K562 (cell line): ENCODE results near the gene WFDC6. TPM values are rescaled to one million over a fixed set of nuclear protein-coding genes. Genes with fewer than 3 reads are reported as not detected.

Experiments used
- ATAC-seq: fragments of 200-7000 bp; cut with Tn5 transposase; 3 replicates; pipeline ENCODE4 v1.9.1; 2020; ENCODE audit warnings: moderate library complexity
- BruUV-seq: library from RNA; stranded (reverse); fragments of 400-500 nt; replicated peaks from 2 replicates; lab custom pipeline; 2021; lab: Mats Ljungman, UMichigan
- CTCF ChIA-PET: fragments of 300-600 bp; formaldehyde crosslinking; extraction: SDS; loops from one replicate; lab custom pipeline; 2021; ENCODE audit warnings: low intra/inter-chr PET ratio; lab: Yijun Ruan, JAX
- POLR2A ChIA-PET: fragments of 300-600, 350-650 bp; sonication (Branson Sonifier 250); formaldehyde crosslinking; extraction: SDS; loops from one replicate; lab custom pipeline; 2021; ENCODE audit warnings: antibody characterized with exemption, inconsistent platforms; lab: Yijun Ruan, JAX
- DNase-seq, 4 experiments: peaks; one replicate each; pipeline versions ENCODE4 v3.0.0 to v3.0.0-alpha.2; 2011 to 2018; ENCODE audit warnings: low spot score in 3 of 4, mixed read lengths in 3 of 4; ENCODE audit errors: extremely low read depth in 1 of 4
- FAIRE-seq: peaks from 2 replicates; lab custom pipeline; 2011; peaks lifted over from hg19 to GRCh38; lab: Jason Lieb, UNC
- H2AFZ ChIP-seq: 2 replicates; pipeline ENCODE4 v1.6.0; 2011; ENCODE audit warnings: low read depth, low read length, control low read depth, inconsistent platforms
- H3K27ac ChIP-seq: fragments of 200-600 bp; 3 replicates; pipeline ENCODE4 v1.8.0; 2011; ENCODE audit warnings: low read depth, mild to moderate bottlenecking, control low read depth, inconsistent platforms, low read length, moderate library complexity, mixed read lengths; ENCODE audit errors: extremely low read depth
- H3K27me3 ChIP-seq, 2 experiments: fragments of 300-600 bp in 1 of 2; 2 replicates in 1 of 2; 3 replicates in 1 of 2; pipeline versions ENCODE4 v1.6.0 to v1.8.0; 2011; ENCODE audit warnings: inconsistent platforms in 2 of 2, low read length in 2 of 2, mild to moderate bottlenecking in 1 of 2, mixed read lengths in 1 of 2, moderate library complexity in 1 of 2; ENCODE audit not compliant: control insufficient read depth in 2 of 2, insufficient read depth in 2 of 2
- H3K36me3 ChIP-seq: fragments of 300-600 bp; 3 replicates; pipeline ENCODE4 v1.8.0; 2011; ENCODE audit warnings: mild to moderate bottlenecking, low read length, inconsistent platforms; ENCODE audit not compliant: control insufficient read depth, insufficient read depth
- H3K4me1 ChIP-seq, 2 experiments: fragments of 200-600 bp in 1 of 2; replicated peaks in 1 of 2; 2 replicates in 1 of 2; 3 replicates in 1 of 2; pipeline versions ENCODE4 v1.5.1 to v1.8.0; 2011; ENCODE audit warnings: inconsistent platforms in 2 of 2, low read length in 2 of 2, mild to moderate bottlenecking in 1 of 2, mixed read lengths in 1 of 2, moderate library complexity in 1 of 2; ENCODE audit not compliant: control insufficient read depth in 2 of 2, insufficient read depth in 2 of 2
- H3K4me2 ChIP-seq: 2 replicates; pipeline ENCODE4 v1.6.1; 2011; ENCODE audit warnings: low read length, control low read depth, inconsistent platforms, mixed read lengths; ENCODE audit not compliant: insufficient read depth
- H3K4me3 ChIP-seq: fragments of 200-600 bp; sonication (generic), shearing (Covaris generic); 2 replicates; pipeline ENCODE4 v1.5.1; 2016; ENCODE audit warnings: control low read depth, inconsistent platforms
- H3K79me2 ChIP-seq: fragments of 200-600 bp; 3 replicates; pipeline ENCODE4 v1.8.0; 2011; ENCODE audit warnings: low read length, inconsistent platforms; ENCODE audit not compliant: control insufficient read depth, insufficient read depth
- H3K9ac ChIP-seq, 2 experiments: 2 replicates each; pipeline versions ENCODE4 v1.6.0 to v1.6.1; 2011; ENCODE audit warnings: low read depth in 2 of 2, low read length in 2 of 2, control low read depth in 1 of 2, inconsistent platforms in 1 of 2, mild to moderate bottlenecking in 1 of 2, mixed read lengths in 1 of 2; ENCODE audit not compliant: insufficient read depth in 1 of 2
- H3K9me1 ChIP-seq: one replicate; pipeline ENCODE4 v1.6.0; 2011; ENCODE audit warnings: inconsistent platforms, mild to moderate bottlenecking, low read length, moderate library complexity; ENCODE audit not compliant: control insufficient read depth, insufficient read depth
- H3K9me3 ChIP-seq: replicated peaks from 2 replicates; pipeline ENCODE4 v1.5.1; 2011; ENCODE audit warnings: low read depth, low read length, inconsistent platforms; ENCODE audit not compliant: control insufficient read depth, insufficient read depth
- H4K20me1 ChIP-seq: replicated peaks from 2 replicates; pipeline ENCODE4 v1.6.1; 2011; ENCODE audit warnings: low read length, inconsistent platforms, mixed read lengths; ENCODE audit not compliant: control insufficient read depth, insufficient read depth
- CHD2 ChIP-seq: IDR thresholded peaks from 2 replicates; pipeline ENCODE4 v1.6.1; 2011; ENCODE audit warnings: low read depth, low read length
- MCM3 ChIP-seq: fragments of 450-650 bp; IDR thresholded peaks from 2 replicates; pipeline ENCODE4 v1.6.1; 2016
- WGBS: fragments of 100-300 bp; shearing (Covaris generic); methylation state at CpG from one replicate; pipeline ENCODE4 v1.1.6; 2016; ENCODE audit warnings: low coverage, mixed read lengths; ENCODE audit not compliant: insufficient coverage; ENCODE audit errors: missing lambda C conversion rate; 5-methylcytosine and 5-hydroxymethylcytosine counted together
- in situ Hi-C: fragments of 300-500 bp; cut with MboI; formaldehyde crosslinking; loops from 4 replicates; pipeline ENCODE4 v1.15.0; 2018; ENCODE audit warnings: inconsistent platforms, mixed read lengths
- intact Hi-C: fragments of 100-400 bp; cut with micrococcal nuclease; formaldehyde crosslinking; loops from 2 replicates; pipeline ENCODE4 v1.14.2; 2022
- polyA plus RNA-seq, 8 experiments: library from polyadenylated mRNA; depleted of rRNA in 4 of 8; stranded (reverse) in 5 of 8; unstranded in 3 of 8; fragments of >200 nt; fragmentation: Nextera tagmentation in 2 of 8; fragmentation: Illumina TruSeq in 1 of 8; extraction: Ambion mirVana in 2 of 8; extraction: Trizol in 1 of 8; gene quantifications; 2 replicates each; pipeline versions ENCODE4 v1.2.1 to v1.2.3, GENCODE V29; 2011 to 2014; ENCODE audit warnings: inconsistent platforms in 1 of 8, missing spikeins in 1 of 8
- total RNA-seq, 7 experiments: library from RNA; depleted of rRNA in 6 of 7; stranded (reverse); fragments of >200 nt in 6 of 7; fragmentation: Illumina TruSeq in 2 of 7; extraction: Trizol in 2 of 7; gene quantifications; 2 replicates each; pipeline versions ENCODE4 v1.2.1 to v1.2.3, GENCODE V29; 2011 to 2021; ENCODE audit warnings: low replicate concordance in 1 of 7
- TF ChIP-seq, protein P1 (sequence below): fragments of 250-450 bp; sonication (Bioruptor Pico); IDR thresholded peaks from 2 replicates; pipeline ENCODE4 v1.9.0; 2021; ENCODE audit warnings: mild to moderate bottlenecking
- TF ChIP-seq, protein P2 (sequence below), 3 experiments: IDR thresholded peaks in 2 of 3; conservative IDR thresholded peaks in 1 of 3; 2 replicates each; pipeline ENCODE4 v1.5.1; 2011 to 2012; ENCODE audit warnings: low read length in 3 of 3, mild to moderate bottlenecking in 3 of 3, control low read depth in 2 of 3, improper control_type of control experiment in 1 of 3, inconsistent platforms in 1 of 3, low read depth in 1 of 3, mixed read lengths in 1 of 3, moderate library complexity in 1 of 3; ENCODE audit not compliant: insufficient read depth in 2 of 3

WFDC6 gene
- total and polyA plus RNA-seq, 9 of the 15 experiments (the other 6 are each of a cell fraction or from before 2014, with no cell fraction given) = not detected

DNA sequence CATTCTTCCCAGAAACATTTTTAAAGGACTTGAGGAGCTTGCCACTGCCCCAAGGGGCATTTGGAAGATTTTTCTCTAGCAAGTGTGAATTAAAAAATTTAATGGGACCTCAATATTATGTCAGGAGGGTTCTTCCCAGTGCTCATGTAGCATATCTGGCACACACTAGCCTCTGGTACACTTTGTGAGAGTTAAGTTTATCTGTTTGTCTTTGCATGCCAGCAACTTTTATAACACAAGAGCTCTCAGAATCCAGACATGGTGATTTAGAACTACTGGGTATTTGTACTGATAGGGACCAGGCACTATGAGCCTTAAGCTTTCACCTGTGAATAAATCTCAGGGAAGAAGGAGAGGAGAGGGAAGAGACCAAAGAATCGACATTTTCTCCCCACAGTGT, 36.7 kb downstream of the WFDC6 start (continued):
- TF ChIP-seq, protein P1, sequence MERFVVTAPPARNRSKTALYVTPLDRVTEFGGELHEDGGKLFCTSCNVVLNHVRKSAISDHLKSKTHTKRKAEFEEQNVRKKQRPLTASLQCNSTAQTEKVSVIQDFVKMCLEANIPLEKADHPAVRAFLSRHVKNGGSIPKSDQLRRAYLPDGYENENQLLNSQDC = no peak

DNA sequence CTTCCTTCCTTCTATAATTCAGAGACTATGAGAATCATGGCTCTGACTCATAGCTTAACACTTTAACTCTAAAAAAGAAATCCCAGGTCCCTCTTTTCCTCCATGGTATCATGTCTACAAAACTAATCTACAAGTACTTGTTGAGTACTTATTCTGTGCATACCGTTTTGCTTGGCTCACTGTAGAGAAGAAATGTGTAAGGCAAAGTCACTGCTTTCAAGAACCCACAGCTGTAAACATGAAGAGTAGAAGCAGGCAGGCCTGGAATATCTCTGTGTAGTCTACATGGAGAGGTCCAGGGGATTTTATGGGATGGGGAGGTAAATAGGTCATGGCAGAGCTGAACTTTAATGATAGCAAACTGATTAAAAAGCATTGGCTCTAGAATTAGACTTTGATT, 37.7 kb downstream of the WFDC6 start:
- Histone ChIP-seq H4K20me1 (no peaks in the 10 kb centered on the region), H3K27ac (no peak overlapping the region), H3K4me1 (no peaks in the 10 kb centered on the region), H3K4me2 (no peak overlapping the region), H3K79me2 (no peaks in the 10 kb centered on the region), H2AFZ (no peak overlapping the region), H3K4me3 (no peak overlapping the region), H3K36me3 (no peaks in the 10 kb centered on the region), H3K9me3 (no peaks in the 10 kb centered on the region), H3K9me1 (no peaks in the 10 kb centered on the region), H3K27me3 (peaks cover 8 to 16% of the 10 kb centered on the region in 2 experiments; a peak in 3 of 5 replicates), H3K9ac (no peak overlapping the region)
- POLR2A ChIA-PET = interaction anchor here (0.8 kb wide), 1 partner anchor 14 kb away, joined by 3 read pairs; no protein-coding TSS in a partner anchor
- CTCF ChIA-PET = no interaction called here
- in situ Hi-C loops = no loop called here
- ATAC-seq = no peak
- WGBS = 0% methylated on average over 1 of the region's 1 CpG
- no peak for DNase-seq
- TF ChIP-seq, protein P2, sequence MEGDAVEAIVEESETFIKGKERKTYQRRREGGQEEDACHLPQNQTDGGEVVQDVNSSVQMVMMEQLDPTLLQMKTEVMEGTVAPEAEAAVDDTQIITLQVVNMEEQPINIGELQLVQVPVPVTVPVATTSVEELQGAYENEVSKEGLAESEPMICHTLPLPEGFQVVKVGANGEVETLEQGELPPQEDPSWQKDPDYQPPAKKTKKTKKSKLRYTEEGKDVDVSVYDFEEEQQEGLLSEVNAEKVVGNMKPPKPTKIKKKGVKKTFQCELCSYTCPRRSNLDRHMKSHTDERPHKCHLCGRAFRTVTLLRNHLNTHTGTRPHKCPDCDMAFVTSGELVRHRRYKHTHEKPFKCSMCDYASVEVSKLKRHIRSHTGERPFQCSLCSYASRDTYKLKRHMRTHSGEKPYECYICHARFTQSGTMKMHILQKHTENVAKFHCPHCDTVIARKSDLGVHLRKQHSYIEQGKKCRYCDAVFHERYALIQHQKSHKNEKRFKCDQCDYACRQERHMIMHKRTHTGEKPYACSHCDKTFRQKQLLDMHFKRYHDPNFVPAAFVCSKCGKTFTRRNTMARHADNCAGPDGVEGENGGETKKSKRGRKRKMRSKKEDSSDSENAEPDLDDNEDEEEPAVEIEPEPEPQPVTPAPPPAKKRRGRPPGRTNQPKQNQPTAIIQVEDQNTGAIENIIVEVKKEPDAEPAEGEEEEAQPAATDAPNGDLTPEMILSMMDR (IDR thresholded peaks at IDR 0.05 in 2 of 3, conservative IDR thresholded peaks at IDR 0.05 in 1 of 3; ENCODE audit: insufficient read depth in 2 of 3, low read depth in 1 of 3, low read length in 3 of 3) = no peak
- TF ChIP-seq MCM3 = no peak
- no peak for TF ChIP-seq CHD2
- no peak for FAIRE-seq
- BruUV-seq = no TSS peak
- intact Hi-C loops = no loop called here
